GM19468 (cell line): ENCODE measurements around the gene NOX3.
A peak's percentile ranks its signal among the peaks of the same experiment; 100 is the strongest.
"Not testable (repeated sequence)": the region's sequence is repeated elsewhere in the genome, so short reads cannot be mapped to it uniquely, and the experiment has no call there.

ENCODE experiments used
- ATAC-seq: cut with Tn5 transposase; IDR thresholded peaks from one replicate; pipeline ENCODE4 v1.9.1; 2021; ENCODE audit warnings: mild to moderate bottlenecking, moderate library complexity, moderate number of reproducible peaks; ENCODE audit not compliant: unreplicated experiment; ENCODE audit errors: extremely low read depth

Gene NOX3

GRCh38 chr6:155455766-155456165 lies at the start of gene NOX3:
Gene NOX3, minus strand, starts transcription at chr6:155455839. Its CDS starts 39 bp downstream, at chr6:155455800.
- ATAC-seq, result no peak

- ATAC-seq, result no peak
These were observed 49.4 kb upstream of the NOX3 start for GRCh38 chr6:155504848-155505607.

- ATAC-seq, result no peak
These were observed 46.8 kb upstream of the NOX3 start for GRCh38 chr6:155502393-155502792.

- ATAC-seq, result no peak
These were observed 43.9 kb upstream of the NOX3 start for GRCh38 chr6:155499574-155499973.

- no peak for ATAC-seq
These were observed 42.7 kb upstream of the NOX3 start for GRCh38 chr6:155498370-155498769.

GRCh38 chr6:155497273-155497672 lies 41.6 kb upstream of the NOX3 start:
- ATAC-seq, result no peak

GRCh38 chr6:155495011-155495768 lies 39.6 kb upstream of the NOX3 start:
- no peak for ATAC-seq

GRCh38 chr6:155493694-155494143 lies 38.1 kb upstream of the NOX3 start:
- peak; percentile 24 for ATAC-seq

GRCh38 chr6:155493026-155493693 lies 37.5 kb upstream of the NOX3 start:
- ATAC-seq, result no peak

GRCh38 chr6:155492061-155492735 lies 36.6 kb upstream of the NOX3 start:
- no peak for ATAC-seq

GRCh38 chr6:155491421-155491820 lies 35.8 kb upstream of the NOX3 start:
- no peak for ATAC-seq

GRCh38 chr6:155488197-155488596 lies 32.6 kb upstream of the NOX3 start:
- ATAC-seq, result not testable (repeated sequence)

- no peak for ATAC-seq
These were observed 31.9 kb upstream of the NOX3 start for GRCh38 chr6:155487371-155488130.

GRCh38 chr6:155486721-155487294 lies 31.2 kb upstream of the NOX3 start:
- ATAC-seq, result no peak

- no peak for ATAC-seq
These were observed 30.1 kb upstream of the NOX3 start for GRCh38 chr6:155485756-155486155.

- no peak for ATAC-seq
These were observed 28.2 kb upstream of the NOX3 start for GRCh38 chr6:155483858-155484257.

- ATAC-seq, result no peak
These were observed 25.6 kb upstream of the NOX3 start for GRCh38 chr6:155481215-155481614.

GRCh38 chr6:155473741-155474140 lies 18.1 kb upstream of the NOX3 start:
- no peak for ATAC-seq

- ATAC-seq, result no peak
These were observed 17.2 kb upstream of the NOX3 start for GRCh38 chr6:155472886-155473285.
